H9 (cell line): Measurements from ENCODE around the gene FAP. TPM values are rescaled to one million over a fixed set of nuclear protein-coding genes. Genes with fewer than 3 reads are reported as not detected.

Experiments
- DNase-seq: peaks from one replicate; pipeline ENCODE4 v3.0.0-alpha.2; 2017
- H2AFZ ChIP-seq: one replicate; pipeline ENCODE4 v1.6.1; 2013; ENCODE audit warnings: mild to moderate bottlenecking, low read length, control low read depth, moderate library complexity
- H2AK5ac ChIP-seq: 2 replicates; pipeline ENCODE4 v1.6.1; 2013; ENCODE audit warnings: low read length, control low read depth, mixed read lengths; ENCODE audit not compliant: insufficient read length
- H2BK120ac ChIP-seq: one replicate; pipeline ENCODE4 v1.6.1; 2013; ENCODE audit warnings: low read depth, mild to moderate bottlenecking, low read length, control low read depth, inconsistent platforms; ENCODE audit not compliant: poor library complexity, severe bottlenecking
- H2BK12ac ChIP-seq: 2 replicates; pipeline ENCODE4 v1.6.1; 2013; ENCODE audit warnings: low read length, control low read depth, mixed read lengths, low read depth; ENCODE audit not compliant: insufficient read length
- H2BK15ac ChIP-seq: 2 replicates; pipeline ENCODE4 v1.6.1; 2013; ENCODE audit warnings: low read depth, low read length, control low read depth
- H2BK20ac ChIP-seq: one replicate; pipeline ENCODE4 v1.6.1; 2013; ENCODE audit warnings: low read depth, mild to moderate bottlenecking, low read length, control low read depth, inconsistent platforms; ENCODE audit not compliant: poor library complexity, severe bottlenecking
- H2BK5ac ChIP-seq: 2 replicates; pipeline ENCODE4 v1.6.1; 2013; ENCODE audit warnings: low read length, control low read depth, mixed read lengths; ENCODE audit not compliant: insufficient read length
- H3K14ac ChIP-seq: 2 replicates; pipeline ENCODE4 v1.6.1; 2013; ENCODE audit warnings: low read length, control low read depth; ENCODE audit not compliant: insufficient read depth
- H3K18ac ChIP-seq: 2 replicates; pipeline ENCODE4 v1.6.1; 2013; ENCODE audit warnings: low read depth, mild to moderate bottlenecking, mixed read lengths, low read length, control low read depth; ENCODE audit not compliant: insufficient read length
- H3K23ac ChIP-seq: 2 replicates; pipeline ENCODE4 v1.6.1; 2013; ENCODE audit warnings: low read length, control low read depth, mixed read lengths, low read depth; ENCODE audit not compliant: insufficient read length
- H3K23me2 ChIP-seq: 2 replicates; pipeline ENCODE4 v1.6.1; 2013; ENCODE audit warnings: low read depth, mild to moderate bottlenecking, mixed read lengths, low read length, control low read depth; ENCODE audit not compliant: insufficient read length, poor library complexity, severe bottlenecking
- H3K27ac ChIP-seq: 2 replicates; pipeline ENCODE4 v1.5.1; 2013; ENCODE audit warnings: low read length, control low read depth, mixed read lengths, low read depth; ENCODE audit not compliant: insufficient read length
- H3K27me3 ChIP-seq: 2 replicates; pipeline ENCODE4 v1.6.1; 2013; ENCODE audit warnings: low read length, control low read depth, inconsistent platforms; ENCODE audit not compliant: insufficient read depth
- H3K4ac ChIP-seq: 2 replicates; pipeline ENCODE4 v1.6.1; 2013; ENCODE audit warnings: low read depth, mild to moderate bottlenecking, control low read depth, inconsistent platforms, low read length, moderate library complexity
- H3K4me1 ChIP-seq: 2 replicates; pipeline ENCODE4 v1.6.1; 2013; ENCODE audit warnings: low read length, control low read depth, inconsistent platforms; ENCODE audit not compliant: insufficient read depth
- H3K4me2 ChIP-seq: 2 replicates; pipeline ENCODE4 v1.6.1; 2013; ENCODE audit warnings: low read length, control low read depth, mixed read lengths; ENCODE audit not compliant: insufficient read length, insufficient read depth
- H3K56ac ChIP-seq: 2 replicates; pipeline ENCODE4 v1.6.1; 2013; ENCODE audit warnings: low read depth, mild to moderate bottlenecking, mixed read lengths, low read length, control low read depth; ENCODE audit not compliant: insufficient read length
- H3K79me1 ChIP-seq: 2 replicates; pipeline ENCODE4 v1.6.1; 2013; ENCODE audit warnings: low read depth, mild to moderate bottlenecking, moderate library complexity, low read length, control low read depth, inconsistent platforms; ENCODE audit not compliant: insufficient read depth, poor library complexity, severe bottlenecking
- H3K79me2 ChIP-seq: 2 replicates; pipeline ENCODE4 v1.6.1; 2013; ENCODE audit warnings: low read length, control low read depth, inconsistent platforms; ENCODE audit not compliant: insufficient read depth
- H3K9ac ChIP-seq: 2 replicates; pipeline ENCODE4 v1.6.1; 2013; ENCODE audit warnings: low read length, control low read depth, mixed read lengths; ENCODE audit not compliant: insufficient read length; ENCODE audit errors: extremely low read depth
- H3K9me3 ChIP-seq: one replicate; pipeline ENCODE4 v1.6.1; 2013; ENCODE audit warnings: low read depth, low read length, inconsistent platforms; ENCODE audit not compliant: control insufficient read depth
- H3T11ph ChIP-seq: one replicate; pipeline ENCODE4 v1.6.1; 2013; ENCODE audit warnings: mild to moderate bottlenecking, low read length, control low read depth, inconsistent platforms
- H4K20me1 ChIP-seq: one replicate; pipeline ENCODE4 v1.6.1; 2013; ENCODE audit not compliant: control insufficient read depth, insufficient read length, insufficient read depth
- H4K5ac ChIP-seq: 2 replicates; pipeline ENCODE4 v1.6.1; 2013; ENCODE audit warnings: low read depth, mild to moderate bottlenecking, mixed read lengths, low read length, control low read depth; ENCODE audit not compliant: insufficient read length
- H4K8ac ChIP-seq: replicated peaks from 2 replicates; pipeline ENCODE4 v1.6.1; 2013; ENCODE audit warnings: low read length, control low read depth, mixed read lengths, low read depth; ENCODE audit not compliant: insufficient read length
- H4K91ac ChIP-seq: 2 replicates; pipeline ENCODE4 v1.6.1; 2013; ENCODE audit warnings: low read depth, mild to moderate bottlenecking, moderate library complexity, mixed read lengths, low read length, control low read depth; ENCODE audit not compliant: insufficient read length
- H3K27ac Mint-ChIP-seq, 3 experiments: 2 replicates in 2 of 3; 3 replicates in 1 of 3; pipeline ENCODE4 v1.8.0; 2020 to 2021; ENCODE audit warnings: mixed read lengths in 3 of 3, mild to moderate bottlenecking in 1 of 3, moderate library complexity in 1 of 3
- H3K27me3 Mint-ChIP-seq: 2 replicates; pipeline ENCODE4 v1.8.0; 2021; ENCODE audit warnings: low read depth, mild to moderate bottlenecking, moderate library complexity, mixed read lengths
- H3K36me3 Mint-ChIP-seq, 3 experiments: 2 replicates in 2 of 3; 3 replicates in 1 of 3; pipeline ENCODE4 v1.8.0; 2020 to 2021; ENCODE audit warnings: low read depth in 3 of 3, mixed read lengths in 3 of 3; ENCODE audit not compliant: insufficient read depth in 1 of 3
- H3K4me1 Mint-ChIP-seq, 2 experiments: 2 replicates each; pipeline ENCODE4 v1.8.0; 2020; ENCODE audit warnings: mixed read lengths in 2 of 2
- H3K4me3 Mint-ChIP-seq, 2 experiments: 2 replicates in 1 of 2; 3 replicates in 1 of 2; pipeline ENCODE4 v1.8.0; 2020 to 2021; ENCODE audit warnings: mild to moderate bottlenecking in 2 of 2, mixed read lengths in 2 of 2, moderate library complexity in 1 of 2
- H3K9me3 Mint-ChIP-seq, 2 experiments: 2 replicates in 1 of 2; 3 replicates in 1 of 2; pipeline ENCODE4 v1.8.0; 2020; ENCODE audit warnings: mild to moderate bottlenecking in 2 of 2, mixed read lengths in 2 of 2, moderate library complexity in 1 of 2
- CTCF ChIP-seq: fragments of 200-600 bp; sonication (generic); conservative IDR thresholded peaks from 3 replicates; pipeline ENCODE4 v1.8.0; 2021; ENCODE audit warnings: antibody characterized with exemption, mild to moderate bottlenecking
- WGBS: extraction: QIAGEN DNeasy Blood & Tissue Kit; methylation state at CpG from one replicate; pipeline ENCODE4 v1.1.7; 2013; ENCODE audit warnings: missing lambda C conversion rate, low lambda C conversion rate, mixed read lengths; ENCODE audit not compliant: insufficient read length; ENCODE audit errors: extremely low coverage; 5-methylcytosine and 5-hydroxymethylcytosine counted together
- total RNA-seq: library from RNA; stranded (reverse); gene quantifications from 2 replicates; pipeline ENCODE4 v1.2.1, GENCODE V29; 2021

Gene FAP
- total RNA-seq, 1 experiment from 2014 or later = not detected

GRCh38 chr2:162166745-162167144 is 76.5 kb downstream of the FAP start:
- no peak overlapping the region for H3K4me3 Mint-ChIP-seq

More at GRCh38 chr2:162166745-162167144, 76.5 kb downstream of the FAP start:
- Histone ChIP-seq H4K8ac (no peak overlapping the region), H3K4me1 (0 out of 2 replicates have a peak, but pooled peaks cover 2% of the 10 kb centered on the region), H3K4me2 (no peak overlapping the region), H3K27me3 (no peaks in the 10 kb centered on the region), H3K9me3 (no peaks in the 10 kb centered on the region), H3K18ac (no peak overlapping the region), H2BK5ac (no peak overlapping the region), H3K9ac (no peak overlapping the region), H2BK20ac (no peak overlapping the region), H2BK120ac (no peak overlapping the region), H4K5ac (no peak overlapping the region), H3K23me2 (no peaks in the 10 kb centered on the region), H3K4ac (no peak overlapping the region), H2AK5ac (no peak overlapping the region), H2BK12ac (no peak overlapping the region), H3T11ph (no peak overlapping the region), H3K79me1 (no peaks in the 10 kb centered on the region), H4K91ac (no peak overlapping the region), H4K20me1 (no peaks in the 10 kb centered on the region), H3K56ac (no peak overlapping the region), H3K14ac (no peak overlapping the region), H2AFZ (no peak overlapping the region), H3K23ac (no peak overlapping the region), H2BK15ac (no peak overlapping the region), H3K79me2 (no peaks in the 10 kb centered on the region), H3K27ac (no peak overlapping the region)
- Mint-ChIP-seq H3K27ac (no peak overlapping the region), H3K9me3 (no peaks in the 10 kb centered on the region), H3K4me1 (peaks cover 4% of the 10 kb centered on the region in 2 experiments; a peak in 3 of 4 replicates), H3K36me3 (no peaks in the 10 kb centered on the region), H3K27me3 (peaks cover 2% of the 10 kb centered on the region)
- TF ChIP-seq CTCF = no peak
- no peak for DNase-seq
- no CpG with 5 or more reads among the region's 4 CpGs for WGBS
